Measurements from ENCODE around the gene TNRC6C. TPM values are rescaled to one million over a fixed set of nuclear protein-coding genes. Genes with fewer than 3 reads are reported as not detected.
A peak's percentile ranks its signal among the peaks of the same experiment; 100 is the strongest.

TNRC6C gene
- total and polyA plus RNA-seq, 2 of the 13 experiments (the other 11 are each of a cell fraction or from before 2014, with no cell fraction given), result 0.66 to 4.9 TPM

DNA sequence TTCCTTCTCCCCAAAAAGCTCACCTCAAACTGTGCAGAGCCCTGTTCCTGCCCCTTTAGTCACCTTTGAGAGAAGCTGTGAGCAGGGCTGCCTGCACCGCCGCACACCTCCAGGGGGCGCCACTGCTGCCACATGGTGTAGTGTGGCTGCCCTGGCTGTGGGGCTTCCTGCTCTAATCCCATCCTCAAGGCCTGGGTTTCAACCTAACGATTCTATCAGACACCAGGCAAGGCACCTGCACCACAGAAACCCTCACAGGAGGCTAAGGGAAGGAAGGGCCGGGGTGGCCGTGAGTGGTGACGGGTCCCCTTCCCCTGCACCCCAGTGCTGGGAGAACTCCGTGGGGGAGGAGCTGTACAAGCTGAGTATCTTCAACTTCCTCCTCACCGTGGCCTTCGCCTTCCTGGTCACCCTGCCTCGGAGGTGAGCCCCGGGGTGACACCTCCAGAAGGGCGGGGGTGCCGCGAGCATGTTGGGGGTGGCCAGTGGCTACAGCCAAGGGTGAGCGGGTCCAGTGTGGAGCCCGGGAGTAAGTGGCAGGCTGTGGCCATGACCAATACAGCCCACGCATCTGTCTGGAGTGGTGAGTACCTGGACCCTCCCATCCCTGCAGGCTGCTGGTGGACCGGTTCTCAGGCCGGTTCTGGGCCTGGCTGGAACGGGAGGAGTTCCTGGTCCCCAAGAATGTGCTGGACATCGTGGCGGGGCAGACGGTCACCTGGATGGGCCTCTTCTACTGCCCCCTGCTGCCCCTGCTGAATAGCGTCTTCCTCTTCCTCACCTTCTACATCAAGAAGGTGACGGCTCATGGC is 179.1 kb downstream of the TNRC6C start (continued):
- TF ChIP-seq ARNTL (CRISPR knock-in tag; IDR thresholded peaks at IDR 0.05) (0 out of 2 replicates have a peak, but pooled peaks have one; percentile 28), EED (CRISPR knock-in tag; IDR thresholded peaks at IDR 0.05) (no peak; the same call in 1 of the 2 replicates), HMG20B (CRISPR knock-in tag; conservative IDR thresholded peaks at IDR 0.05) (0 out of 2 replicates have a peak, but pooled peaks have one; percentile 19), SOX6 (IDR thresholded peaks at IDR 0.05) (no peak), SOX6 (CRISPR knock-in tag; IDR thresholded peaks at IDR 0.05) (peak; percentile 70), ZNF737 (CRISPR knock-in tag; IDR thresholded peaks at IDR 0.05; ENCODE audit: borderline replicate concordance) (0 out of 2 replicates have a peak, but pooled peaks have one; percentile 22)
- TF ChIP-seq, protein P1, sequence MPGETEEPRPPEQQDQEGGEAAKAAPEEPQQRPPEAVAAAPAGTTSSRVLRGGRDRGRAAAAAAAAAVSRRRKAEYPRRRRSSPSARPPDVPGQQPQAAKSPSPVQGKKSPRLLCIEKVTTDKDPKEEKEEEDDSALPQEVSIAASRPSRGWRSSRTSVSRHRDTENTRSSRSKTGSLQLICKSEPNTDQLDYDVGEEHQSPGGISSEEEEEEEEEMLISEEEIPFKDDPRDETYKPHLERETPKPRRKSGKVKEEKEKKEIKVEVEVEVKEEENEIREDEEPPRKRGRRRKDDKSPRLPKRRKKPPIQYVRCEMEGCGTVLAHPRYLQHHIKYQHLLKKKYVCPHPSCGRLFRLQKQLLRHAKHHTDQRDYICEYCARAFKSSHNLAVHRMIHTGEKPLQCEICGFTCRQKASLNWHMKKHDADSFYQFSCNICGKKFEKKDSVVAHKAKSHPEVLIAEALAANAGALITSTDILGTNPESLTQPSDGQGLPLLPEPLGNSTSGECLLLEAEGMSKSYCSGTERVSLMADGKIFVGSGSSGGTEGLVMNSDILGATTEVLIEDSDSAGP (CRISPR knock-in tag; IDR thresholded peaks at IDR 0.05; ENCODE audit: borderline replicate concordance), result peak; percentile 81; the same call in 1 of the 2 replicates
- TF ChIP-seq, protein P2, sequence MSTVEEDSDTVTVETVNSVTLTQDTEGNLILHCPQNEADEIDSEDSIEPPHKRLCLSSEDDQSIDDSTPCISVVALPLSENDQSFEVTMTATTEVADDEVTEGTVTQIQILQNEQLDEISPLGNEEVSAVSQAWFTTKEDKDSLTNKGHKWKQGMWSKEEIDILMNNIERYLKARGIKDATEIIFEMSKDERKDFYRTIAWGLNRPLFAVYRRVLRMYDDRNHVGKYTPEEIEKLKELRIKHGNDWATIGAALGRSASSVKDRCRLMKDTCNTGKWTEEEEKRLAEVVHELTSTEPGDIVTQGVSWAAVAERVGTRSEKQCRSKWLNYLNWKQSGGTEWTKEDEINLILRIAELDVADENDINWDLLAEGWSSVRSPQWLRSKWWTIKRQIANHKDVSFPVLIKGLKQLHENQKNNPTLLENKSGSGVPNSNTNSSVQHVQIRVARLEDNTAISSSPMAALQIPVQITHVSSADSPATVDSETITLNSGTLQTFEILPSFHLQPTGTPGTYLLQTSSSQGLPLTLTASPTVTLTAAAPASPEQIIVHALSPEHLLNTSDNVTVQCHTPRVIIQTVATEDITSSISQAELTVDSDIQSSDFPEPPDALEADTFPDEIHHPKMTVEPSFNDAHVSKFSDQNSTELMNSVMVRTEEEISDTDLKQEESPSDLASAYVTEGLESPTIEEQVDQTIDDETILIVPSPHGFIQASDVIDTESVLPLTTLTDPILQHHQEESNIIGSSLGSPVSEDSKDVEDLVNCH (CRISPR knock-in tag; IDR thresholded peaks at IDR 0.05), result no peak
- TF ChIP-seq, protein P3, sequence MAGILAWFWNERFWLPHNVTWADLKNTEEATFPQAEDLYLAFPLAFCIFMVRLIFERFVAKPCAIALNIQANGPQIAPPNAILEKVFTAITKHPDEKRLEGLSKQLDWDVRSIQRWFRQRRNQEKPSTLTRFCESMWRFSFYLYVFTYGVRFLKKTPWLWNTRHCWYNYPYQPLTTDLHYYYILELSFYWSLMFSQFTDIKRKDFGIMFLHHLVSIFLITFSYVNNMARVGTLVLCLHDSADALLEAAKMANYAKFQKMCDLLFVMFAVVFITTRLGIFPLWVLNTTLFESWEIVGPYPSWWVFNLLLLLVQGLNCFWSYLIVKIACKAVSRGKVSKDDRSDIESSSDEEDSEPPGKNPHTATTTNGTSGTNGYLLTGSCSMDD (CRISPR knock-in tag; IDR thresholded peaks at IDR 0.05), result no peak
- TF ChIP-seq, protein P4, sequence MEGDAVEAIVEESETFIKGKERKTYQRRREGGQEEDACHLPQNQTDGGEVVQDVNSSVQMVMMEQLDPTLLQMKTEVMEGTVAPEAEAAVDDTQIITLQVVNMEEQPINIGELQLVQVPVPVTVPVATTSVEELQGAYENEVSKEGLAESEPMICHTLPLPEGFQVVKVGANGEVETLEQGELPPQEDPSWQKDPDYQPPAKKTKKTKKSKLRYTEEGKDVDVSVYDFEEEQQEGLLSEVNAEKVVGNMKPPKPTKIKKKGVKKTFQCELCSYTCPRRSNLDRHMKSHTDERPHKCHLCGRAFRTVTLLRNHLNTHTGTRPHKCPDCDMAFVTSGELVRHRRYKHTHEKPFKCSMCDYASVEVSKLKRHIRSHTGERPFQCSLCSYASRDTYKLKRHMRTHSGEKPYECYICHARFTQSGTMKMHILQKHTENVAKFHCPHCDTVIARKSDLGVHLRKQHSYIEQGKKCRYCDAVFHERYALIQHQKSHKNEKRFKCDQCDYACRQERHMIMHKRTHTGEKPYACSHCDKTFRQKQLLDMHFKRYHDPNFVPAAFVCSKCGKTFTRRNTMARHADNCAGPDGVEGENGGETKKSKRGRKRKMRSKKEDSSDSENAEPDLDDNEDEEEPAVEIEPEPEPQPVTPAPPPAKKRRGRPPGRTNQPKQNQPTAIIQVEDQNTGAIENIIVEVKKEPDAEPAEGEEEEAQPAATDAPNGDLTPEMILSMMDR (CRISPR knock-in tag; IDR thresholded peaks at IDR 0.05), result peak; percentile 87
- TF ChIP-seq, protein P5, sequence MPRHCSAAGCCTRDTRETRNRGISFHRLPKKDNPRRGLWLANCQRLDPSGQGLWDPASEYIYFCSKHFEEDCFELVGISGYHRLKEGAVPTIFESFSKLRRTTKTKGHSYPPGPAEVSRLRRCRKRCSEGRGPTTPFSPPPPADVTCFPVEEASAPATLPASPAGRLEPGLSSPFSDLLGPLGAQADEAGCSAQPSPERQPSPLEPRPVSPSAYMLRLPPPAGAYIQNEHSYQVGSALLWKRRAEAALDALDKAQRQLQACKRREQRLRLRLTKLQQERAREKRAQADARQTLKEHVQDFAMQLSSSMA (CRISPR knock-in tag; IDR thresholded peaks at IDR 0.05), result no peak
- TF ChIP-seq, protein P6, sequence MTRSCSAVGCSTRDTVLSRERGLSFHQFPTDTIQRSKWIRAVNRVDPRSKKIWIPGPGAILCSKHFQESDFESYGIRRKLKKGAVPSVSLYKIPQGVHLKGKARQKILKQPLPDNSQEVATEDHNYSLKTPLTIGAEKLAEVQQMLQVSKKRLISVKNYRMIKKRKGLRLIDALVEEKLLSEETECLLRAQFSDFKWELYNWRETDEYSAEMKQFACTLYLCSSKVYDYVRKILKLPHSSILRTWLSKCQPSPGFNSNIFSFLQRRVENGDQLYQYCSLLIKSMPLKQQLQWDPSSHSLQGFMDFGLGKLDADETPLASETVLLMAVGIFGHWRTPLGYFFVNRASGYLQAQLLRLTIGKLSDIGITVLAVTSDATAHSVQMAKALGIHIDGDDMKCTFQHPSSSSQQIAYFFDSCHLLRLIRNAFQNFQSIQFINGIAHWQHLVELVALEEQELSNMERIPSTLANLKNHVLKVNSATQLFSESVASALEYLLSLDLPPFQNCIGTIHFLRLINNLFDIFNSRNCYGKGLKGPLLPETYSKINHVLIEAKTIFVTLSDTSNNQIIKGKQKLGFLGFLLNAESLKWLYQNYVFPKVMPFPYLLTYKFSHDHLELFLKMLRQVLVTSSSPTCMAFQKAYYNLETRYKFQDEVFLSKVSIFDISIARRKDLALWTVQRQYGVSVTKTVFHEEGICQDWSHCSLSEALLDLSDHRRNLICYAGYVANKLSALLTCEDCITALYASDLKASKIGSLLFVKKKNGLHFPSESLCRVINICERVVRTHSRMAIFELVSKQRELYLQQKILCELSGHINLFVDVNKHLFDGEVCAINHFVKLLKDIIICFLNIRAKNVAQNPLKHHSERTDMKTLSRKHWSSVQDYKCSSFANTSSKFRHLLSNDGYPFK (CRISPR knock-in tag; IDR thresholded peaks at IDR 0.05; ENCODE audit: borderline replicate concordance), result peak; percentile 34
